Neural progenitor cell (in vitro differentiated cells): ENCODE results near the gene HS3ST3B1.

ENCODE experiments used
- CTCF ChIP-seq: fragments of 200-600 bp; sonication (generic); IDR thresholded peaks from 2 replicates; pipeline ENCODE4 v1.5.1; 2017; ENCODE audit warnings: antibody characterized with exemption, mild to moderate bottlenecking
- EZH2 ChIP-seq: fragments of 200-600 bp; sonication (generic); IDR thresholded peaks from 2 replicates; pipeline ENCODE4 v1.6.1; 2017; ENCODE audit warnings: antibody characterized with exemption, mild to moderate bottlenecking, moderate library complexity
- EZH2phosphoT487 ChIP-seq: fragments of 200-600 bp; sonication (generic); IDR thresholded peaks from 2 replicates; pipeline ENCODE4 v1.6.1; 2017; ENCODE audit warnings: antibody characterized with exemption

GRCh38 chr17:14374268-14374667 lies 73.4 kb downstream of the HS3ST3B1 start:
- TF ChIP-seq CTCF: no peak
- no peak for TF ChIP-seq EZH2
- no peak for TF ChIP-seq EZH2phosphoT487
